Astrocyte (in vitro differentiated cells and primary cell): ENCODE measurements around the gene PMS2. TPM values are rescaled to one million over a fixed set of nuclear protein-coding genes. Genes with fewer than 3 reads are reported as not detected.
"Not testable (repeated sequence)": the region's sequence is repeated elsewhere in the genome, so short reads cannot be mapped to it uniquely, and the experiment has no call there.

Source experiments
- DNase-seq: peaks from one replicate; pipeline ENCODE4 v3.0.0-alpha.2; 2010; ENCODE audit warnings: low read depth
- FAIRE-seq: peaks from 2 replicates; lab custom pipeline; 2011; peaks lifted over from hg19 to GRCh38; lab: Jason Lieb, UNC
- H2AFZ ChIP-seq: 2 replicates; pipeline ENCODE4 v1.6.0; 2012; ENCODE audit warnings: low read depth, low read length, inconsistent platforms
- H3K27ac ChIP-seq: 2 replicates; pipeline ENCODE4 v1.5.1; 2011; ENCODE audit warnings: low read depth, low read length, inconsistent platforms
- H3K27me3 ChIP-seq: 2 replicates; pipeline ENCODE4 v1.6.0; 2011; ENCODE audit warnings: low read length, inconsistent platforms; ENCODE audit not compliant: insufficient read depth
- H3K36me3 ChIP-seq: 2 replicates; pipeline ENCODE4 v1.5.1; 2011; ENCODE audit warnings: low read length, inconsistent platforms; ENCODE audit not compliant: insufficient read depth
- H3K4me1 ChIP-seq: 2 replicates; pipeline ENCODE4 v1.5.1; 2011; ENCODE audit warnings: low read length, inconsistent platforms; ENCODE audit not compliant: insufficient read depth
- H3K4me2 ChIP-seq: 2 replicates; pipeline ENCODE4 v1.6.0; 2012; ENCODE audit warnings: low read length, inconsistent platforms
- H3K4me3 ChIP-seq: 2 replicates; pipeline ENCODE4 v1.5.1; 2011; ENCODE audit warnings: low read depth, mild to moderate bottlenecking, low read length, inconsistent platforms; ENCODE audit not compliant: insufficient read depth
- H3K79me2 ChIP-seq: 2 replicates; pipeline ENCODE4 v1.6.0; 2012; ENCODE audit warnings: mild to moderate bottlenecking, low read length, inconsistent platforms; ENCODE audit not compliant: insufficient read depth
- H3K9ac ChIP-seq: 2 replicates; pipeline ENCODE4 v1.6.0; 2012; ENCODE audit warnings: mild to moderate bottlenecking, low read length, inconsistent platforms
- H3K9me3 ChIP-seq: 2 replicates; pipeline ENCODE4 v1.5.1; 2012; ENCODE audit warnings: low read depth, mild to moderate bottlenecking, low read length, inconsistent platforms; ENCODE audit not compliant: insufficient read depth
- H4K20me1 ChIP-seq: 2 replicates; pipeline ENCODE4 v1.6.0; 2012; ENCODE audit warnings: low read length, inconsistent platforms; ENCODE audit not compliant: insufficient read depth
- H3K27ac Mint-ChIP-seq: one replicate; pipeline ENCODE4 v1.8.0; 2021; ENCODE audit warnings: mild to moderate bottlenecking, mixed read lengths; ENCODE audit not compliant: unreplicated experiment
- H3K27me3 Mint-ChIP-seq: one replicate; pipeline ENCODE4 v1.8.0; 2021; ENCODE audit warnings: low read depth, mixed read lengths; ENCODE audit not compliant: unreplicated experiment
- H3K36me3 Mint-ChIP-seq: one replicate; pipeline ENCODE4 v1.8.0; 2021; ENCODE audit warnings: low read depth, mixed read lengths; ENCODE audit not compliant: unreplicated experiment
- H3K4me1 Mint-ChIP-seq: one replicate; pipeline ENCODE4 v1.8.0; 2021; ENCODE audit warnings: low read depth, mixed read lengths; ENCODE audit not compliant: unreplicated experiment
- H3K4me3 Mint-ChIP-seq: one replicate; pipeline ENCODE4 v1.8.0; 2021; ENCODE audit warnings: mild to moderate bottlenecking, moderate library complexity, mixed read lengths; ENCODE audit not compliant: unreplicated experiment
- H3K9me3 Mint-ChIP-seq: one replicate; pipeline ENCODE4 v1.8.0; 2021; ENCODE audit warnings: mild to moderate bottlenecking, mixed read lengths; ENCODE audit not compliant: unreplicated experiment
- CTCF ChIP-seq: IDR thresholded peaks from 2 replicates; pipeline ENCODE4 v1.5.1; 2011; ENCODE audit warnings: low read depth, mild to moderate bottlenecking, inconsistent platforms, low read length, moderate library complexity; ENCODE audit not compliant: insufficient read depth
- EZH2 ChIP-seq: IDR thresholded peaks from 2 replicates; pipeline ENCODE4 v1.6.1; 2012; ENCODE audit warnings: mild to moderate bottlenecking, low read length, inconsistent platforms; ENCODE audit not compliant: insufficient read depth
- total RNA-seq: library from RNA; stranded (reverse); gene quantifications from 2 replicates; pipeline ENCODE4 v1.2.1, GENCODE V29; 2021

PMS2 gene
- total RNA-seq, 1 donor from 2014 or later = 15.3 TPM

DNA sequence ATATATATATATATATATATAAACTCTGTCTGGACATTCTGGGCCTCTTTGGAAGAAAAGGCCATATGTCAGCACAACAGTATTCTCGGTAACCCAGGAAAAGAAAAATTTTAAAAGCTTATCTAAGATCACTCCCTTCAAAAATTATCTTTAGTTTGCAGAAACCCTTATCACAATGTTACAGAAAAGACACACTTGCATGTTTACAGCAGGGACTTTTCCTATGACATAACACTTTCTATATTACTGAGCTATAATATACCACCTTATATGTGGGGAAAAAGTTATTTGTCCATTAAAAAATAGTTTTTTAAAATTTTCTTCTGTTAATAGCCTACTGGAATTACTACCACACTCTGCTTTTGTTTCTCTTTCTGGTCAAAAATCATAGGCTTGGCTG, 47.8 kb upstream of the PMS2 start:
- FAIRE-seq (no peak), DNase-seq (no peak)
- H3K4me1 Mint-ChIP-seq = peaks cover 3% of the 10 kb centered on the region
- TF ChIP-seq EZH2 (no peak), CTCF (no peak)
- no peak overlapping the region for H3K27ac Mint-ChIP-seq
- no peak overlapping the region for H3K9ac ChIP-seq
- H3K36me3 Mint-ChIP-seq = no peaks in the 10 kb centered on the region
- peaks cover 11% of the 10 kb centered on the region for H3K4me1 ChIP-seq
- no peaks in the 10 kb centered on the region for H3K9me3 ChIP-seq
- H3K27ac ChIP-seq = no peak overlapping the region
- H2AFZ ChIP-seq = no peak overlapping the region
- H3K4me2 ChIP-seq = no peak overlapping the region
- H3K27me3 ChIP-seq = no peaks in the 10 kb centered on the region
- no peaks in the 10 kb centered on the region for H3K9me3 Mint-ChIP-seq
- H3K79me2 ChIP-seq = peaks cover 49% of the 10 kb centered on the region
- H3K36me3 ChIP-seq = peaks cover 3% of the 10 kb centered on the region
- no peaks in the 10 kb centered on the region for H3K27me3 Mint-ChIP-seq
- no peak overlapping the region for H3K4me3 ChIP-seq
- H4K20me1 ChIP-seq = peaks cover 24% of the 10 kb centered on the region
- peak overlapping the region; percentile 34 for H3K4me3 Mint-ChIP-seq

- Histone ChIP-seq H4K20me1 (peaks cover 18% of the 10 kb centered on the region), H3K79me2 (peaks cover 24% of the 10 kb centered on the region), H3K36me3 (peaks cover 13% of the 10 kb centered on the region)
- not testable (repeated sequence) for H3K4me3 Mint-ChIP-seq, H3K27me3 Mint-ChIP-seq, H3K27me3 ChIP-seq, H3K36me3 Mint-ChIP-seq, H3K27ac Mint-ChIP-seq, H3K4me2 ChIP-seq, H3K4me3 ChIP-seq, DNase-seq, H3K9ac ChIP-seq, H3K27ac ChIP-seq, H2AFZ ChIP-seq, FAIRE-seq, H3K4me1 Mint-ChIP-seq, H3K9me3 Mint-ChIP-seq, H3K4me1 ChIP-seq, H3K9me3 ChIP-seq
Observed at GRCh38 chr7:6051185-6051584, 42.3 kb upstream of the PMS2 start.

DNA sequence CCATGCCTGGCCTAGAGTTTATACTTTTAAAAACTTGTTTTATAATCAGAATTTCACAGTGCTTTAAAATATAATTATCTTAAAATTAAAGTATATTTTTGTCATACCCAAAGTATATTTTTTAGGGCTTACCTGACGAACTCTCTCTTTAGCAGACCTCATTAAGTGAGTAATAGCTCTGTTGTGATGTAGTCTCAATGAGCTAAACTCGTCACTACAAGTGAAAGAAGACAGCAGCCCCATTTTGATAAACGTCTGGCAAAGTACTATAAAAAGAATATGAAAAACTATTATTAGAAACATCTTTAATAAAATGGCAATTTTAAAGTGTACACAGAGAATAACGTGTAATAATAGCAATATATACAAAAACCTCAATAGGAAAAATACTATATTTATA, 40.9 kb upstream of the PMS2 start:
- Histone ChIP-seq H3K36me3 (peaks cover 19% of the 10 kb centered on the region), H3K27me3 (no peaks in the 10 kb centered on the region), H3K79me2 (peaks cover 10% of the 10 kb centered on the region), H2AFZ (no peak overlapping the region), H4K20me1 (peaks cover 5% of the 10 kb centered on the region), H3K9ac (no peak overlapping the region), H3K4me2 (no peak overlapping the region), H3K4me1 (no peaks in the 10 kb centered on the region), H3K4me3 (no peak overlapping the region), H3K27ac (no peak overlapping the region), H3K9me3 (no peaks in the 10 kb centered on the region)
- no peaks in the 10 kb centered on the region for H3K9me3 Mint-ChIP-seq
- DNase-seq = no peak
- peaks cover 5% of the 10 kb centered on the region for H3K36me3 Mint-ChIP-seq
- no peaks in the 10 kb centered on the region for H3K4me1 Mint-ChIP-seq
- H3K4me3 Mint-ChIP-seq = no peak overlapping the region
- H3K27ac Mint-ChIP-seq = no peak overlapping the region
- TF ChIP-seq EZH2 = no peak
- TF ChIP-seq CTCF = no peak
- H3K27me3 Mint-ChIP-seq = no peaks in the 10 kb centered on the region
- no peak for FAIRE-seq
